C1 segment of cervical spinal cord (tissue), 14 donors: ENCODE measurements around the gene FGF22.
"Not testable (repeated sequence)": the region's sequence is repeated elsewhere in the genome, so short reads cannot be mapped to it uniquely, and the experiment has no call there.

Experiments
- DNase-seq, 14 donors: peaks; one replicate each; lab custom pipeline; 2025; lab: John Stamatoyannopoulos, UW

FGF22 gene

DNA sequence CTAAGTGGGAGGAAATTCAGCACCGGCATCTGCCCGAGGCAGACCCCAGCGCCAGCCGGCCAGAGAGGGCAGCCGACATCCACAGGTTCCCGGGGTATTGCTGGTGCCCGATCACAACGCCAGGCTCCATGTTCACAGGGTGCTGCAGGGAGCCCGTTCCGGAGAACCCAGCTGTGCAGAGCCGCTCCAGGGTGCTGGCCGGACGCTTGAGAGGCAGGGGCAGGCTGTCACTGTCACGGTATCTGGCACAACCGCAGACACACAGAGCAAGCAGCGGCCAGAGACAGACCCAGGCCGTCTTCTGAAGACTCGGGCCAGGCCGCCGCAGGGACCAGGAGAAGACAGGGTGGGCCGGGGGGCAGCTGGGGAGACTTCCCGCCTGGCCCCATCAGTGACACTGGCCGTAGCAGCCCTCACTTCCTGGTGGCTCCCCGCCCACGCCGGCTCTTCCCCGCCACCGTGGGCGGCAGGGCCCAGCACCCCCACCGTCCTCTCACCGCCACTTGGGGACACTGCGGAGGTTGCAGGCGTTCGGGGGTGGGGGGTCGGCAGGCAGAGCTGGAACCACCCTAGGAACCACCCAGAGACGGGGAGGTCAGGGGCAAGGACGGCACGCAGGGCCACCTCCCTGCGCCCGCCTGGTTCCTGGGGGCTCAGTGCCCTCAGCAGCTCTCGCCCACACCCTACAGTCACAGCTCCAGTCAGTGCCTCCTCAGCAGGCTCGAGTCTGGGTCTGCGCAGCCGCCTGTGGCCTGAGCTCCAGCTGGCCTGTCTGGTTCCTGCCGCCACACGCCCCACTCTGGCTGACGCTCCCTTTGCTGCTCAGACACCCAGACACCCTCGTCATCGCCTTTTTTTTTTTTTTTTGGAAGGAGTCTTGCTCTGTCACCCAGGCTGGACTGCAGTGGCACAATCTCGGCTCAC is 19.5 kb downstream of the FGF22 start:
- peak in 2 of 14 donors; percentile 30 to 35 for DNase-seq

DNA sequence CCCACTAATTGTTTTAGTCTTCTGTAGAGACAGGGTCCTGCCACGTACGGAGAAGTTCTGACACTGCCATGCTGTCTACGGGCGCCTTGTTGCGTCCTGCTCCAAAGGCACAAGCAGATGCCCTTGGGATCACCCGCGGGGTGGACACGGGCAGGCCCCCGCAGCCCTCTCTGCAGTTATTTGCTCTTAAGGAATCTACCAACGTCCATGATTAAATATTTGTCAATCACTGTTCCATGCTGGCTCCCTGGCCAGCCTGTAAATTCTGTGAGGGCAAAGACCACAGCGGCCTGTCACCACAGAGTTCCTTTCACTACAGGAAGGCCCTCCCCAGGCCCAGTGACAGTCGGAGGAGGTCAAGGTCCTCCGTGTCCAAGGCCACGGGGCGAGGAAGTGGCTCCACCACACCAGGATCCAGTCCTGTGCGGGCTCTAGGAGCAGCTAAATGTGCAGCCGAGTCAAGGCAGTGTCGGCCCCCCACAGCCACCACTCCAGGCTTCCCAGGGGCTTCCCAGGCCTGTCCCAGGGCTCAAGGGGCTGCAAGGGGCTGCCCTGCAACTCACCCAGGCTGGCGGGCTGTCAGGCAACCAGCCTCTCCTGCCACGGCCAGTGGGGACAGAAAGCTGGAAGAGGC is 21.2 kb downstream of the FGF22 start:
- DNase-seq = no peak

DNA sequence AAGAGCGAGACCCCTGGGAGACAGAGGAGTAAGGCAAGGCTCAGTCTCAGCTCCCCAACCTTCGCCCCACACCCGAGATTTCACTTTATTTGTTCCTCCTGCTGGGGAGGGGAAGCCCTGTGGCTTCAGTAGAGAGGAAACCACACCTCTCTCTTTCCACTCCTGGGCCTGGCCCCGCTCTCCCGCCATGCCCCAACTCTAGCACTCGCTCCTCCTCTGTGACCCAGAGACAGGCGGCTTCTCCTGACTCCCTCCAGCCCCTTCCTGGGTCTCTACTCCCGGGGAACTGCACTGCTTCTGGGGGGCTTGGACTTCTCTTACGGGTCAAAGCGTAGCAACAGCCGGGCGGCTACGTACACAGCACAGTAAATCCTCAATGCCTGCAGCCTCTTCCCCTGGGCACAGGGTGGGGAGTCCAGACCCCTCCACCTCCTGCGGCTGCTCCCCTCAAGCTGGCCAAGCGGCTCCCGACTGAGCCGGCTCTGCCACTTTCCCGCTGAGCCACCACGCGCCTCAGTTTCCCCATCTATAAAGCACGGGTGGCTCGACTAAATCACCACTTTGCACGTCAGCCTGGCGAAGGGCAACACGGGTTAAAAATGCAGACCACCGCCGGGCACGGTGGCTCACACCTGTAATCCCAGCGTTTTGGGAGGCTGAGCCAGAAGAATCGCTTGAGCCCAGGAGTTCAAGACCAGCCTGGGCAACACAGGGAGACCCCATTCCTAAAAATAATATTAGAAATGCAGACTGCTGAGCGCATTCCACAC is 21.9 kb downstream of the FGF22 start:
- no peak for DNase-seq

DNA sequence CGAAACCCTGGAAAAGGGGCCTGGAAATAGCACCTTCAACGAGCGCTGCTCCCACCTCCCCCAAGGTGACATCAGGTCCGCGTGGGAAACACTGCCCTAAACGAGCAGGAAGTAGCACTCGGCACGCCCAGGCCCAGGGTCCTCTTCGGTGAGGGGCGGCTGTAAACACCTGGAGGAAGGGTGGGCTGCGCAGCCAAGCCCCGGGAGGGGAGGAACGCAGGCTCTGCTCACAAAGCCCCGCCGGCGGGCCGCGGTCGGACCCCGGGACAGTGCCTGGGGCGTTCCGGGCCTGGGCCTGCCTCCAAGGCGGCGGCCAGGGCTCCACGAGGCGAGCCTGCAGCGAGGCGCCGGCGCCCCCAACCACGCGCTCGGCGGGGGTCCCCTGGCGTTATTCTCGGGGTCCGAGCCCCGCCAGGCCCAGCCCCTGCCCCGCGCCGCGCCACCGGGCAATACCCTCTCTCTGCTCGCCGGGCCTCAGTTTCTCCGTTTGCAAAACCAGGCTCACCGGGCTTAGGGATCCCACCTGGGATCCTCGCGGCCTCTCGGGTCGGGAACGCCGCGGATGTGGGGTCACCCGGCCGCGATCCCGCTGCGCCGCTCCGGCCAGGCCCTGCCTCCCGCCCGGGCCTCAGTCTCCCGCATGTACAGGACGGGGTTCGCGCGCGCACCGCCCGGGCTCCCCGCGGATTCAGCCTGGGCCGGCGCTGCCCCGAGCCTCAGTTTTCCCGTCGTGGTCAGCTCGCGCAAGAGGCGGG is 22.7 kb downstream of the FGF22 start:
- no peak for DNase-seq

DNA sequence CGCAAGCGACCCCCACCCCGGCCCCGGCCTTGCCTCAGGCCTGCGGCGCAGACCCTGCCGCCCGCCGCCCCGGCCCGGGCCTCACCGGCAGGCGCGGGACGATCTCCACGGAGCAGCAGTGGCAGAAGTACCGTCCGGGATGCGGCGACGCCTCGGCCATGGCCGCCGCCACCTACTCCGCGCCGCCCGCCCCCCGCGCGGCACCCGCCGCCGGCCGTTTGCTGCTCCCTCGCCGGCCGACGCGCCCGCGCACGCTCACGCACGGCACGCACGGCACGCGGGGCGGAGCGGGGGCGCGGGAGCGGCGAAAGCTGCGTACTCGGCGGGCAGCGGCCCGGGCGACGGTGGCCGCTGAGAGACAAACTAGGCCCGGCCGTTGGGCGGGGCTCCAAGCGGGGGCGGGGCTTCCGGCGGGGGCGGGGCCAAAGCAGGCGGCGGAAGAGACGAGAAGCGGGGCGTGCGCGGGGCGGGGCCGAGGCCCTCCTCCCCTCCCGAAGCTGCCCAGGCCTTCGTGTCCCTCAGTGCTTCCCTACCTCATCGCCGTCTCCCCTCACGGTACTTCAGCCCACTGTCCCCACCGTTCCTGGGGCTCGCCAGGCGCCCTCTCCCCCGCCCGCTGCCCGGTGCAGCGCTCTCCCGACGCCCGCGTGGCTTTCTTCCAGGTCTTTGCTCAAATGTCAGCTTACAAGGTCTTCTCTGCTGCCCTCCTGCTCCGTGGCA is 23.4 kb downstream of the FGF22 start, which contains the start of gene RNF126:
Gene RNF126, minus strand, starts transcription at position 253 of the 720 bp plus-strand sequence. Its CDS starts 93 bp downstream, at position 160.
- DNase-seq = peak; percentile 64 to 96 (median 88)

DNA sequence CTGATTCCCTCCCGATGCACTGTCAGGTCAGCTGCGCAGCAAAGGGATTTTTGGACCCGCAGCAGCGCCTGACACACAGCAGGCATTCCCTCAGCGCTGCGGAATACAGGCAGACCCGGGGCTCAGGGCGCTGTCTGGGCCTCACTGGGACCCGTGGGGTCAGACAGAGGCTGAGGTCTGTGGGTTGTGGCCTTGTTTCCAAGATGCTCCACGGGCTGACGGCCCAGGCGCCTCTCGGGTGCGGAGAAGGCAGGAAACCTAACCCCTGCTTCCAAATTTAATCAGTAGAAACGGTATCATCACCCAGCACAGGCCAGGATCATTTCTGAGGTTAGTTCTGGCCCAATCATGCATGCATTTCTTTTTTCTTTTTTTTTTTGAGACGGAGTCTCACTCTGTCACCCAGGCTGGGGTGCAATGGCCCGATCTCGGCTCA is 24.0 kb downstream of the FGF22 start:
- no peak for DNase-seq

DNA sequence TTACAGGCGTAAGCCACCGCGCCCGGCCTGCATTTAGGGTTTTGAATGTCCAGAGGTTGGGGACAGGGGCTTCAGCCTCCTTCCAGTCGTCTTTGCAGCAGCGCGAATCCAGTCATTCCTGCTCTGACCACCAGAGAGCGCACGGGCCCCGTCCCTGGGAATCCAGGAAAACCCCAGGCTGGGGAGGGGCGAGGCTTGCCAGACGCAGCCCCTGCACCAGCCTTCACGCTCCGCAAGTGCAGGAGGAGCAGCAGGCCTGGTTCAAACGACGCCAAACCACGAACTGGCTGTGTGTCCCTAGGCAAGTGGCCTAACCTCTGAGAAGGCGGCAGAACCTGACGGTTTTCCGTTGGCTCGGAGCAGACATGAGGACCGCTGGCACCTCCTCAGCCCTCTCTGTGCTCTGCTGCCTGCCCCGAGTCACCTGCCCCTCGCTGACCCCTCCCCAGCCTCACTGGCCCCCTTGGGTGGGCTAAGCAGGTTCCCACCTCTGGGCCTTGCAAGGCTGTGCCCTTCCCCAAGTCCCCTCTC is 25.3 kb downstream of the FGF22 start:
- peak in 12 of 14 donors; percentile 37 to 82 (median 62) for DNase-seq

DNA sequence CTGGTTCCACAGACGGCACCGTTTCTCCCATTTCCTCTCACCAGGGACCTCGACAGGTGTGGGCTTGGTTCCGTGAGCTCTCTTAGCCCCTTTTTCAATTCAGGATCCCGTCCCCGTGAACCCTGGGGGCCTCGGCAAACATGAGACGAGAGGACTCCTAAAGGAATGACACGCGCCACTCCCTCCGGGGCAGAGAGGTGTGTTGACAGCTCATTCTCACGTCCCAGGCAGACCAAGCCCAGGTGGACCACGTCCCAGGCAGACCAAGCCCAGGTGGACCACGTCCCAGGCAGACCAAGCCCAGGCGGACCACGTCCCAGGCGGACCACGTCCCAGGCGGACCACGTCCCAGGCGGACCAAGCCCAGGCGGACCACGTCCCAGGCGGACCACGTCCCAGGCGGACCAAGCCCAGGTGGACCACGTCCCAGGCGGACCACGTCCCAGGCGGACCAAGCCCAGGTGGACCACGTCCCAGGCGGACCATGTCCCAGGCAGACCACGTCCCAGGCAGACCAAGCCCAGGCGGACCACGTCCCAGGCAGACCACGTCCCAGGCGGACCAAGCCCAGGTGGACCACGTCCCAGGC is 27.4 kb downstream of the FGF22 start:
- DNase-seq = not testable (repeated sequence)

DNA sequence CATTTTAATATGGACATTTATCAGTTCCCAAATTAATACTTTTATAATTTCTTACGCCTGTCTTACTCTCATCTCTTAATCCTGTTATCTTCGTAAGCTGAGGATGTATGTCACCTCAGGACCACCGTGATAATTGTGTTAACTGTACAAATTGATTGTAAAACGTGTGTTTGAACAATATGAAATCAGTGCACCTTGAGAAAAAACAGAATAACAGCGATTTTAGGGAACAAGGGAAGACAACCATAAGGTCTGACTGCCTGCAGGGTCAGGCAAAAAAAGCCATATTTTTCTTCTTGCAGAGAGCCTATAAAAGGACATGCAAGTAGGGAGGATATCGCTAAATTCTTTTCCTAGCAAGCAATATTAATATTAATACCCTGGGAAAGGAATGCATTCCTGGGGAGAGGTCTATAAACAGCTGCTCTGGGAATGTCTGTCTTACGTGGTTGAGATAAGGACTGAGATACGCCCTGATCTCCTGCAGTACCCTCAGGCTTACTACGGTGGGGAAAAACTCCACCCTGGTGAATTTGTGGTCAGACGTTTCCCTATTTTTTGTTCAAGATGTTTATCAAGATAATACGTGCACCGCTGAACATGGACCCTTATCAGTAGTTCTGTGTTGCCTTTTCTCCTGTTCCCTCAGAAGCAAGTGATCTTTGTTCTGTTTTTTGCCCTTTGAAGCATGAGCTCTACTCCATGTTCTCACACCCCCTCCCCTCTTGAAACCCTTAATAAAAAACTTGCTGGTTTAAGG is 29.2 kb downstream of the FGF22 start:
- not testable (repeated sequence) for DNase-seq

DNA sequence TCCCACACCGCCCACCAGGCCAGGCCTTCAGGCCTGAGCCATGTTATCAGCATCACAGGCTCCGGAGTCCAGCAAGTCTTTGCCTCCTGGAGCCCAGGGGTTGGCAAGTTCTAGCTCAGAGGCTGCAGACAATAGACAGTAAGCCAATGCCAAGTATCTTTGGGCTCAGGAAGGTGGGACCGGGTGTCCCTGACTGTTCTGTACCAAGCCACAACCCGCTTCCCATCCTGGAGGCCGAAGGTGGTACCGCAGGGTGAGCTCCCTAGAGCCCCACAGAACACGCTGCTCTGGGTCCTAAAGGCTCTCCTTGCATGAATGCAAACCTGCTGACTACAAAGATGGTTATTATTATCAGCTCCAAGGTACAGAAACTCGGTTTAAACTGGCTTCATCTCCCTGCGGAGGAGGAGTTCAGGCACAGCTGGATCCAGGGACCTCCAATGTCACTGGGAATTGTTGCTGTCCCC is 31.0 kb downstream of the FGF22 start:
- no peak for DNase-seq

DNA sequence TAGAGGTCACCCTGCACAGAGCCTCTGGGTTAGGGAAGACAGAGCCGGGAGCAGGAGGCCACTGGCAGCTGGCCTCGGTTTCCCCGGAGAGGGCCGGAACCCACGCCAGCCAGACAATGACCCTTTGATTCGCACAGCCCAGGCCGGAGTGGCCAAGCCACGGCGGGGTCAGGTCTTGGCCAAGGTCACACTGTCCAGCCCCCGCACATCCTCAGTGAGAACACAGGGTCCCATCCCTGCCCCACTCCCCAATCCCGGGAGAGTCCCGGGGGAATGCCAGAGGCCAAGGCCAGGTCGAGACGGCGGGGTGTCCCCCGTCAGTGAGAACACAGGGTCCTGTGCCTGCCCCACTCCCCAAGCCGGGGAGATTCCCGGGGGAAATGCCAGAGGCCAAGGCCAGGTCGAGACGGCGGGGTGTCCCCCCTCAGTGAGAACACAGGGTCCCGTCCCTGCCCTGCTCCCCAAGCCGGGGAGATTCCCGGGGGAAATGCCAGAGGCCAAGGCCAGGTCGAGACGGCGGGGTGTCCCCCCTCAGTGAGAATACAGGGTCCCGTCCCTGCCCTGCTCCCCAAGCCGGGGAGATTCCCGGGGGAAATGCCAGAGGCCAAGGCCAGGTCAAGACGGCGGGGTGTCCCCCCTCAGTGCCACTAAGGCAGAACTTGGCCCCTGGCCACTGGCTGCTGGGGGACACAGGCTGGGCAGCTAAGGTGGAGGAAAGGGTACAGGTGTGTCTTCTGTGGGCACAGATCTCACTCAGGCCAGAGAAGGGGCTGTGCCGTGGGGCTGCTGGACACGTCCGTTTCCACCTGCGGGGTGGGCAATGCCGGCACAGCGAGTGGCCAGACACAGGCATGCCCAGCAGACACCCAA is 34.8 kb downstream of the FGF22 start:
- peak in 5 of 14 donors; percentile 11 to 45 (median 19) for DNase-seq

DNA sequence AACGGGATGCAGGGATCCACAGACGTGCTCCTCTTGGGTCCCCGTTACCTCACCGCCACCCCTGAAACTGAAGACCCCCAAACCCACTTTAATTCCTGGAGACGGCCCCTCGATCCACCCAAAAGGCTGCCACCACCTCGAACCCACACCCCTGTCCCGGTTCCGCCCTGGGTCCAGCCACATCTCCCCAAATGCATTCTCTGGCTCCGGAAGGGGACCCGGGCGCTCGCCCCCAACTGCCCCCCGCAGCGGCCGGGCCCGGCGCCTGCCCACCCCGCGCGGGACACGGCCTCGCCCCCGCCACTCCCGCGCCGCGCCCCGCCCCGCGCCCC is 36.3 kb downstream of the FGF22 start:
- no peak for DNase-seq

DNA sequence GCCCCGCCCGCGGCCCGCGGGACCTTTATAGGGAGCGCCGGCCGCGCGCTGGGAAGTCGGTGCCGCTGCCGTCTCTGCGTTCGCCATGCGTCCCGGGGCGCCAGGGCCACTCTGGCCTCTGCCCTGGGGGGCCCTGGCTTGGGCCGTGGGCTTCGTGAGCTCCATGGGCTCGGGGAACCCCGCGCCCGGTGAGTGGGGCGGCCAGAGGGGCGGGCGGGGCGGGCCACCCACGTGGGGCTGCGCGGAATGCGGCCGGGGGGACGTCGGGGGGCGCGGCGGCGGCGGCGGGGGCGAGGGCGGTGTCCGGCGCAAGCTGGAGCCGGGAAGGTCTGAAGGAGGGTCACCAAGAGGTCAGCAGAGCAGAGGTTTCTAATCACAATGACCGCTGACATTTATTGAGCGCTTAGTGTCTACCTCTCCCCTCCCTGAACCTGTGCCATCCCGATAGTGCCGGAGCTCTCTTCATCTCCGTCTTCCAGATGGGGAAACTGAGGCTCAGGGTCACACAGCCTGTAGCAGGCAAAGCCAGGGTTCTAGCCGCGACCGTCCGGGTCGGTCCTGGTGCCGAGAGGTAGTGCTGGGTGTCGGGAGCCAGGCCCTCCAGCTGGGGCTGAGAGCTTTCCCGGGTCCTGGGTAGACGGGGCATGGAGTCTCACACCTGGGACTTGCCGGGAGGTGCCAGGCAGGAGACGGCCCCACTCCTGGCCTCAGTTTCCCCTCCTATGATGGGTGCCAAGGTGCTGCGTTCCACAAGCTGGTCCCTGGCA is 36.8 kb downstream of the FGF22 start, which contains the start of gene FSTL3:
Gene FSTL3, plus strand, starts transcription at position 54 of the 767 bp plus-strand sequence. Its CDS starts 32 bp downstream, at position 86.
- DNase-seq = no peak

DNA sequence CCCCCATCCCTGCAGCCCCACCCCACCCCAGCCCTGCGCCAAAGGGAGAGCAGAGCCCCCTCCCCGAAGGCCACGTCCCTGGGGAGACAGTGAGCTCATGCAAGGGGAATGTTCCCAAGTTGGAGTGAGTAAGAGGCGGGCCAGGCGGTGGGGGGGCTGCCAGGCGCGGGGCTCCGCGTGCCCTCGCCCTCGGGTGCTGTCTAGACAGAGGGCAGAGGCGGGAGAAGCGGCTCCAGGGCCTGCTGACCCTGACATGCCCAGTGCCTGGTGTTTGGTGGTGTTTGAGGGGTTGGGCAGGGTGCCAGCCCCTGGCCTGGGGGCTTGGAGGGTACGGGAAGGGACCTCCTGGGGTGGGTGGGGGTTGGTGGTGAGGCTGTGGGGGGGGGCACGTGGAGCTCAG is 37.5 kb downstream of the FGF22 start:
- peak in 4 of 14 donors; percentile 12 to 53 (median 16) for DNase-seq

DNA sequence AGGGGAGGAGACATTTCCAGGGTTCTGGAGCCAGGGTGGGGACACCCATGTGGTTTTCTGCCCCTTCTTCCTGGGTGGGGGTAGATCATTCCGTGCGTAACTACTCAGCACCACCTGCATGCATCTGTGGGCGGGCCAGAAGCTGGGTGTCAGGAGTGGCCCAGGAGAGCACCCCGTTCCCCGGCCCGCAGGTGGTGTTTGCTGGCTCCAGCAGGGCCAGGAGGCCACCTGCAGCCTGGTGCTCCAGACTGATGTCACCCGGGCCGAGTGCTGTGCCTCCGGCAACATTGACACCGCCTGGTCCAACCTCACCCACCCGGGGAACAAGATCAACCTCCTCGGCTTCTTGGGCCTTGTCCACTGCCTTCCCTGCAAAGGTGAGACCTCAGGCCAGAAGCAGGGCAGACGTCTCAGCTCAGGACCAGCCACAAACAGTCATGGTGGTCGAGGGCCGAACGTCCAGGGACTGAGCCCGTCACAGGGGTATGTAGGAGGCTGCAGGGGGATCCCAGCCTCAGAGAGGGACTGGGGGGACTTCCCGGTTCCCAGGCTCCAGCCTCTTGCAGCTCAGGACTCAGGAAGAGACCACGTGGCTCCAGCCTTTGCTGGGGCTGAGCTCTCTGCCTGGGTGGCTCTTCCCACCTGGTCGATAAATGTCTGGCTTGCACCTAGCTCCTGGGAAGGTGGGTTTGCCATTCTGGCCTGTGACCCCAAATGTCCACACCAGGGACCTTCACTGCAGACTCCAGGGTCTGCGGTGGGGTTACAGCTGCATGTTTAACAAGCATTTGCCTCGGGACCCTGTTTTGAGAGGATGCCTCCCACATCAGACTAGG is 38.1 kb downstream of the FGF22 start:
- no peak for DNase-seq

DNA sequence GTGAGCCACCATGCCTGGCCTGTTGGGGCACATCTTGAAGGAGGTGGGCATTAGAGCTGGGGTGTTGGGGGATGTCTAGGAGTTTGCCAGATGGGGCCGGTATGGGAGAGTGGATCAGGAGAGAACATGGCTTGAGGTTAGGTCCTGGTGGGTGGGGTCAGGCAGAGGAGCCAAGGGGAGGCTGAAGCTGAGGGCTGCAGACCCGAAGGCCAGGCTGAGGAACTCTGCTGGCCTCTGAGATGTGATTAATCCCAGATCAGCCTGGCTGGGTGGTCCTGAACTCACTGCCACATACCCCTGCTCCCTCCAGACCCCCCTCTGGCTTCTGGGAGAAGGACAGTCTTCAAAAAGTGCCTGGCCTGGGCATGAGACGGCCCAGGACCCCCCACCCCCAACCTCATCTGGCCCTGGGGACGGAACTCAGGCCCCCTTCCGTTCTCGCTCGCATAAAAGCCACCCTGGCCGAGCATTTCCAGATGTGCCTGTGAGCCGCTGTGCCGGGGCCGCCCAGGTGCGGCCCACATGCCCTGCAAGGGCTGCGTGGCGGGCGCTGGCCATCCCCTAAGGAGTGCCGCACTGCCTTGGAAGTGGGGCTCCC is 39.2 kb downstream of the FGF22 start:
- no peak for DNase-seq
